HuH-7 (cell line): ENCODE results near the gene C11orf42.

Source experiments
- DNase-seq: peaks from one replicate; pipeline ENCODE4 v3.0.0; 2011; ENCODE audit warnings: low spot score

The C11orf42 gene

DNA sequence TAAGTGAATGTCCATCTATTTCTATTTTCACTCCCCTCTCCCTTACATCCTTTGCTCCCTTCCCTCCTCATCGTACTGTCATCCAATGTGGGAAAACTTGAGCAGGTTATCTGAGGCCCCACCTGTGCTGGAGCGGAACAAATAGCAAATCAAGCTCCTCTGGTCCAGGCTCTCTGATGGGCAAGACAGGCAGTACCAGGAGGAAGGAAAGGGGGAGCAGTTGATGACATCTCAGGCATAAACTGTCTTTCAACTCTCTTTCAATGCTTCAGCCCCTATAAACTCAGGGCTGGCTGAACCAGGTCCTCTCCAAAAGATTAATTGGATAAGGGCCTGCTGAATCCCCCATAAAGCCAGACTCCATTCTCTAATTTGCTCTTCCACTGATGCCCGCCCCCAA lies 52.8 kb downstream of the C11orf42 start:
- DNase-seq = no peak

DNA sequence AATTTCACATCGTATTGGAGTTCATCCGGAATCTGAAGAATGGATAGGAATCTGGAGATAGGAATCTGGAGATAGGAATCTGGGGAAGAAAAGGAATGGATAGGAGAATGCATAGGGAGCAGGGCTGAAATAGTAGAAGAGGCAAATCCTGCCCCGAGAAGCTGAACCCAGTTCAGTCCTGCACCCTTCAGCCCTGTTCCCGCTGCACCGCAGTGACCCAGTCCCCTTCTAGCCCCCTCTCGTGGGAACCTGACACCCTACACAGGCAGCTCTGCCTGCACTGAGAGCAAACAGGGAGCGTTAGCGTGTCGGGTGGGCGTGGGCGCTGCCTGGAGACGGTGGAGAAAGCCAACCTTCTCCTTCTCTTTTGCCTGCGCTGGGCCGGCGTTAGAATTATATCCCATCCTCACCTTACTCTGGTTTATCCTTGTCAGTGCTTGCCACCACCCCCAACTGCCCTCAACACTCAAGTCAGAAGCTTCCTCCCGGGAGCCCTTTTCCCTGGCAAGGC lies 53.3 kb downstream of the C11orf42 start:
- no peak for DNase-seq

DNA sequence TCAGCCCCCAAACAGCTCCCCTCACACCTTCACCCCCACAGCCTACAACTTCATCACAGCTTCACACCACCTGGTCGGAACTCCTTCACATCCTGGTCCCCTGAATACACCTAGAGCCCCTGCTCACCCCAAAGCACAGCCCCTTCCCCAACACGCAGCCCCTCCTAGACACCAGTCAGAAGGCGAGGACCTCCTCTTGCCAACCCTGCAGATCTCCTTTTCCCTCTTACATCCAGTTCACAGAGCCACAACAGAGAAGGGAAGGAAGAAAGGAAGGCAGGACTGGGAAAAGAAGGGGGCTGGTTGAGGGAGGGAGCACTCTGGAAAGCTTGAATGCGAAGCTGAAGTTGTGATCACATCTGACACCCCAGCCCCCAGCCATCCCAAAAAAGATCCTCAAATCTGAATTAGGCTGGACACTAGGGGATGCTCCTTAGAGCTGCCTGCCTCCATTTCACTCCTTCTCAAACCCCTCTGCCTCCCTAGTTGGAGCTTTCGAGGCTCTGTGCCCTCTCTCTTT lies 54.9 kb downstream of the C11orf42 start:
- DNase-seq = no peak
